Neural cell (in vitro differentiated cells): ENCODE measurements around the gene INF2. TPM values are rescaled to one million over a fixed set of nuclear protein-coding genes. Genes with fewer than 3 reads are reported as not detected.

ENCODE experiments used
- H2AFZ ChIP-seq: fragments of 200-600, 300-800 bp; sonication (generic), shearing (Covaris generic); 2 replicates; pipeline ENCODE4 v1.6.0; 2014; ENCODE audit warnings: low read depth, mild to moderate bottlenecking, antibody characterized with exemption, low read length, moderate library complexity
- H3F3A ChIP-seq: fragments of 200-600 bp; shearing (Covaris generic); 2 replicates; pipeline ENCODE4 v1.6.1; 2016; ENCODE audit warnings: mild to moderate bottlenecking, moderate library complexity, mixed read lengths, antibody characterized with exemption, low read length; ENCODE audit not compliant: insufficient read depth, poor library complexity, severe bottlenecking
- H3K27ac ChIP-seq: fragments of 200-600, 300-800 bp; sonication (generic), shearing (Covaris generic); 2 replicates; pipeline ENCODE4 v1.5.1; 2014; ENCODE audit warnings: mild to moderate bottlenecking, low read length, moderate library complexity
- H3K27me3 ChIP-seq: fragments of 300-800, 200-600 bp; sonication (generic), shearing (Covaris generic); 2 replicates; pipeline ENCODE4 v1.6.0; 2014; ENCODE audit warnings: mild to moderate bottlenecking, low read depth, low read length, moderate library complexity; ENCODE audit not compliant: insufficient read depth
- H3K36me3 ChIP-seq: fragments of 300-800, 200-600 bp; sonication (generic), shearing (Covaris generic); 2 replicates; pipeline ENCODE4 v1.5.1; 2014; ENCODE audit warnings: mild to moderate bottlenecking, antibody characterized with exemption, low read length, moderate library complexity; ENCODE audit not compliant: insufficient read depth
- H3K4me2 ChIP-seq: fragments of 300-800, 200-600 bp; sonication (generic), shearing (Covaris generic); 2 replicates; pipeline ENCODE4 v1.6.0; 2014; ENCODE audit warnings: mild to moderate bottlenecking, low read length
- H3K4me3 ChIP-seq: fragments of 300-800, 200-600 bp; sonication (generic), shearing (Covaris generic); 2 replicates; pipeline ENCODE4 v1.5.1; 2014; ENCODE audit warnings: mild to moderate bottlenecking, low read length, moderate library complexity
- H3K79me2 ChIP-seq: fragments of 200-600 bp; shearing (Covaris generic); replicated peaks from 2 replicates; pipeline ENCODE4 v1.6.0; 2014; ENCODE audit warnings: mild to moderate bottlenecking, low read length, moderate library complexity; ENCODE audit not compliant: insufficient read depth
- H3K9ac ChIP-seq: fragments of 300-800, 200-600 bp; sonication (generic), shearing (Covaris generic); 2 replicates; pipeline ENCODE4 v1.6.1; 2016; ENCODE audit warnings: mild to moderate bottlenecking, low read length, mixed read lengths
- H3K9me2 ChIP-seq: fragments of 200-600 bp; shearing (Covaris generic); 2 replicates; pipeline ENCODE4 v1.6.1; 2016; ENCODE audit warnings: mild to moderate bottlenecking, low read length, mixed read lengths; ENCODE audit not compliant: insufficient read depth
- H3K9me3 ChIP-seq: fragments of 200-600, 300-800 bp; sonication (generic), shearing (Covaris generic); 2 replicates; pipeline ENCODE4 v1.6.1; 2016; ENCODE audit warnings: mild to moderate bottlenecking, mixed run types, low read length, moderate library complexity, mixed read lengths
- H4K20me1 ChIP-seq: fragments of 200-600 bp; shearing (Covaris generic); 2 replicates; pipeline ENCODE4 v1.6.1; 2016; ENCODE audit warnings: mild to moderate bottlenecking, mixed run types; ENCODE audit not compliant: insufficient read depth
- EP300 ChIP-seq: fragments of 450-650 bp; conservative IDR thresholded peaks from 2 replicates; pipeline ENCODE4 v1.6.1; 2014; ENCODE audit warnings: antibody characterized with exemption, mild to moderate bottlenecking, moderate library complexity; ENCODE audit not compliant: poor library complexity, severe bottlenecking
- EZH2 ChIP-seq: fragments of 200-600, 300-800 bp; shearing (Covaris generic), sonication (generic); IDR thresholded peaks from 2 replicates; pipeline ENCODE4 v1.6.1; 2014; ENCODE audit warnings: antibody characterized with exemption, low read length, borderline replicate concordance, mild to moderate bottlenecking; ENCODE audit not compliant: insufficient read depth, poor library complexity, severe bottlenecking
- MXI1 ChIP-seq: fragments of 450-650 bp; conservative IDR thresholded peaks from 2 replicates; pipeline ENCODE4 v1.6.1; 2014; ENCODE audit warnings: antibody characterized with exemption, mild to moderate bottlenecking; ENCODE audit not compliant: poor library complexity, severe bottlenecking
- POLR2AphosphoS5 ChIP-seq: IDR thresholded peaks from 2 replicates; pipeline ENCODE4 v1.6.1; 2012
- RAD21 ChIP-seq: fragments of 450-650 bp; conservative IDR thresholded peaks from 2 replicates; pipeline ENCODE4 v1.6.1; 2014; ENCODE audit warnings: antibody characterized with exemption, mild to moderate bottlenecking, moderate library complexity
- SMC3 ChIP-seq: fragments of 450-650 bp; conservative IDR thresholded peaks from 2 replicates; pipeline ENCODE4 v1.6.1; 2014; ENCODE audit warnings: antibody characterized with exemption, mild to moderate bottlenecking, moderate library complexity; ENCODE audit not compliant: poor library complexity
- TAF1 ChIP-seq: IDR thresholded peaks from 2 replicates; pipeline ENCODE4 v1.6.1; 2012; ENCODE audit warnings: low read depth
- polyA plus RNA-seq: library from polyadenylated mRNA; depleted of rRNA; stranded (reverse); fragments of >200 nt; gene quantifications from 2 replicates; pipeline ENCODE4 v1.2.3, GENCODE V29; 2014
- TF ChIP-seq, protein P1 (sequence below): IDR thresholded peaks from 2 replicates; pipeline ENCODE4 v1.6.1; 2012; ENCODE audit warnings: borderline replicate concordance
- TF ChIP-seq, protein P2 (sequence below): fragments of 450-650 bp; IDR thresholded peaks from 2 replicates; pipeline ENCODE4 v1.5.1; 2014; ENCODE audit warnings: antibody characterized with exemption, mild to moderate bottlenecking, moderate library complexity; ENCODE audit not compliant: poor library complexity, severe bottlenecking

Gene INF2
- polyA plus RNA-seq, 1 donor from 2014 or later = 0.02 TPM

DNA sequence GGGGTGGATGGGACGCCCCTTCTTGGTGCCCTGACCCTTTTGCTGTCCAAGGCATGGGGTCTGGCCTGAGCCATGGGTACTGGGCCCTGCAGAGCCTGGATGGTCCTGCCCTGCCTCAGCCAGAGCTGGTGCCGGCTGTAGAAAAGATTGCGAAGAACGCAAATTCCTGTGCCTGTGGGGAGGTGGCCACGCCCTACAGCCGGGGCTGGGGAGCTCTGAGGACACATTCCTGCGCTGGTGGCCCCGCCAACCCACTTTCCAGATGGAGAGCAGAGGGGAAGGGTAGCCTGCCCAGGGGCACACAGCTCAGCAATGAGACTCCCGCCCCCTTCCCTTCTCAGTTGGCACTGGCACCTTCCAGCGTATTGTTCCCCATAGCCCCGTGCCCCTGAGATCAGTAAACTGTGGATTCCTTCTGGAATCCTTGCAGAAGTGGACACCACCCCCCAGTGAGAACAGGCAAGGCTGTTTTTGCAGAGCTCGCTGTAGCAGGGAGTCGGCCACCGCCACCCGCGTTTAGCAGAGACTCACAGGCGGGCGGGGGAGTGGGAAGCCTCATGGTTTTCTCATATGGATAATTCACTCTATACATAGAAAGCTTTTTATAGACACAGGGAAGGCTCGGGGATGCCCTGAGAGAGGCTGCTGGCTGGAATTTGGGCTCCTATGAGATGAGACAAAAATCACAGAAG, 8.6 kb downstream of the INF2 start:
- Histone ChIP-seq H3K9me2 (no peaks in the 10 kb centered on the region), H3K4me2 (no peak overlapping the region), H2AFZ (no peak overlapping the region), H3K36me3 (no peaks in the 10 kb centered on the region), H3K79me2 (no peaks in the 10 kb centered on the region), H3K9ac (peak overlapping the region; percentile 5), H3K27ac (no peak overlapping the region), H3F3A (no peaks in the 10 kb centered on the region), H3K9me3 (no peaks in the 10 kb centered on the region), H3K27me3 (no peaks in the 10 kb centered on the region), H3K4me3 (no peak overlapping the region), H4K20me1 (no peaks in the 10 kb centered on the region)
- TF ChIP-seq EZH2 (no peak), POLR2AphosphoS5 (no peak), EP300 (no peak), RAD21 (no peak), SMC3 (no peak)

DNA sequence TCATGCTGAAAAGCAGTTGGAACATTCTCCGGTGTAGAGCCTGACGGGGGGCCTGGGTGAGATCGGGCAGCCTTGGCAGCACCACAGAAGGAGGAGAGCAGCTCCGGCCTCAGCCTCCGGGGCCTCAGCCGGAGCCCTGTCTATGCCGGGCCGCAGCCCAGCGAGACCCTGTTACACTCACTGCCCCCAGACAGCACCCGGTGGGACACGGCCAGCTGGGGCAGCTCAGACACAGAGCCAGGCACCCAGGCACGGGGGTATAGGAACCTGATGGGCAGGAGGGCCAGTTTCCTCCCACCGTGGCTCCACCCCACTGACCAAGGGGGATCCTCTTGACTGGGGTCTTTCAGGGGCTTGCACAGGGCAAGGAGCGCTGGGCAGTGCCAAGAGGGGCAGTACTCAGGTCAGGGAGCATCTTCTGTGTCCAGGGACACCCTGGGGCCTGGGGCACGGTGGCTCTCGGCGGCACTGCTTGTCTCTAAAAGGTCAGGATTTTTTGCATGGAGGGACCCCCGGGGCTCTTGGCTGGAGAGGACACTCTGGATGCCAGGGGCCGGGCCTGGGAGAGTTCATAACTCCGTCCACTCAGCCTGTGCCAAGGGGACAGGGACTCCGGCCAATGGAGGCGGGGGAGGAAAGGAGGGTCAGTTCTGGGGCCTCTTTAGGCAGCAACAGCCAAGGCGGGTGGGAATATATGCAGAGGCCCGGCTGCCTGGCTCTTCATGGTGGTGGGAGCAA, 9.4 kb downstream of the INF2 start:
- H3K9me2 ChIP-seq = no peaks in the 10 kb centered on the region
- no peak overlapping the region for H3K4me3 ChIP-seq
- no peaks in the 10 kb centered on the region for H3K36me3 ChIP-seq
- no peak overlapping the region for H3K27ac ChIP-seq
- no peak overlapping the region for H2AFZ ChIP-seq
- H3K79me2 ChIP-seq = no peaks in the 10 kb centered on the region
- H3K9me3 ChIP-seq = no peaks in the 10 kb centered on the region
- H3K4me2 ChIP-seq = no peak overlapping the region
- H3K27me3 ChIP-seq = no peaks in the 10 kb centered on the region
- H3F3A ChIP-seq = no peaks in the 10 kb centered on the region
- peak overlapping the region; percentile 5 for H3K9ac ChIP-seq
- TF ChIP-seq EP300 (no peak), MXI1 (no peak), SMC3 (no peak), TAF1 (no peak), POLR2AphosphoS5 (no peak)
- TF ChIP-seq, protein P1, sequence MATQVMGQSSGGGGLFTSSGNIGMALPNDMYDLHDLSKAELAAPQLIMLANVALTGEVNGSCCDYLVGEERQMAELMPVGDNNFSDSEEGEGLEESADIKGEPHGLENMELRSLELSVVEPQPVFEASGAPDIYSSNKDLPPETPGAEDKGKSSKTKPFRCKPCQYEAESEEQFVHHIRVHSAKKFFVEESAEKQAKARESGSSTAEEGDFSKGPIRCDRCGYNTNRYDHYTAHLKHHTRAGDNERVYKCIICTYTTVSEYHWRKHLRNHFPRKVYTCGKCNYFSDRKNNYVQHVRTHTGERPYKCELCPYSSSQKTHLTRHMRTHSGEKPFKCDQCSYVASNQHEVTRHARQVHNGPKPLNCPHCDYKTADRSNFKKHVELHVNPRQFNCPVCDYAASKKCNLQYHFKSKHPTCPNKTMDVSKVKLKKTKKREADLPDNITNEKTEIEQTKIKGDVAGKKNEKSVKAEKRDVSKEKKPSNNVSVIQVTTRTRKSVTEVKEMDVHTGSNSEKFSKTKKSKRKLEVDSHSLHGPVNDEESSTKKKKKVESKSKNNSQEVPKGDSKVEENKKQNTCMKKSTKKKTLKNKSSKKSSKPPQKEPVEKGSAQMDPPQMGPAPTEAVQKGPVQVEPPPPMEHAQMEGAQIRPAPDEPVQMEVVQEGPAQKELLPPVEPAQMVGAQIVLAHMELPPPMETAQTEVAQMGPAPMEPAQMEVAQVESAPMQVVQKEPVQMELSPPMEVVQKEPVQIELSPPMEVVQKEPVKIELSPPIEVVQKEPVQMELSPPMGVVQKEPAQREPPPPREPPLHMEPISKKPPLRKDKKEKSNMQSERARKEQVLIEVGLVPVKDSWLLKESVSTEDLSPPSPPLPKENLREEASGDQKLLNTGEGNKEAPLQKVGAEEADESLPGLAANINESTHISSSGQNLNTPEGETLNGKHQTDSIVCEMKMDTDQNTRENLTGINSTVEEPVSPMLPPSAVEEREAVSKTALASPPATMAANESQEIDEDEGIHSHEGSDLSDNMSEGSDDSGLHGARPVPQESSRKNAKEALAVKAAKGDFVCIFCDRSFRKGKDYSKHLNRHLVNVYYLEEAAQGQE = no peak
- TF ChIP-seq, protein P2, sequence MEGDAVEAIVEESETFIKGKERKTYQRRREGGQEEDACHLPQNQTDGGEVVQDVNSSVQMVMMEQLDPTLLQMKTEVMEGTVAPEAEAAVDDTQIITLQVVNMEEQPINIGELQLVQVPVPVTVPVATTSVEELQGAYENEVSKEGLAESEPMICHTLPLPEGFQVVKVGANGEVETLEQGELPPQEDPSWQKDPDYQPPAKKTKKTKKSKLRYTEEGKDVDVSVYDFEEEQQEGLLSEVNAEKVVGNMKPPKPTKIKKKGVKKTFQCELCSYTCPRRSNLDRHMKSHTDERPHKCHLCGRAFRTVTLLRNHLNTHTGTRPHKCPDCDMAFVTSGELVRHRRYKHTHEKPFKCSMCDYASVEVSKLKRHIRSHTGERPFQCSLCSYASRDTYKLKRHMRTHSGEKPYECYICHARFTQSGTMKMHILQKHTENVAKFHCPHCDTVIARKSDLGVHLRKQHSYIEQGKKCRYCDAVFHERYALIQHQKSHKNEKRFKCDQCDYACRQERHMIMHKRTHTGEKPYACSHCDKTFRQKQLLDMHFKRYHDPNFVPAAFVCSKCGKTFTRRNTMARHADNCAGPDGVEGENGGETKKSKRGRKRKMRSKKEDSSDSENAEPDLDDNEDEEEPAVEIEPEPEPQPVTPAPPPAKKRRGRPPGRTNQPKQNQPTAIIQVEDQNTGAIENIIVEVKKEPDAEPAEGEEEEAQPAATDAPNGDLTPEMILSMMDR = no peak
- H4K20me1 ChIP-seq = no peaks in the 10 kb centered on the region
